Endothelial cell of umbilical vein (primary cell): ENCODE measurements around the gene PRKAG2. TPM values are rescaled to one million over a fixed set of nuclear protein-coding genes. Genes with fewer than 3 reads are reported as not detected.

Experiments
- BruUV-seq: library from RNA; stranded (reverse); fragments of 400-500 nt; replicated peaks from 2 replicates; lab custom pipeline; 2021; lab: Mats Ljungman, UMichigan
- CTCF ChIA-PET: fragments of 300-600, 350-600 bp; sonication (Branson Sonifier 250); formaldehyde crosslinking; loops from one replicate; lab custom pipeline; 2021; ENCODE audit warnings: antibody characterized with exemption, inconsistent platforms; lab: Charles Lee
- POLR2A ChIA-PET: fragments of 300-600, 350-600 bp; sonication (Branson Sonifier 250); formaldehyde crosslinking; loops from one replicate; lab custom pipeline; 2021; ENCODE audit warnings: antibody characterized with exemption, inconsistent platforms; lab: Charles Lee
- DNase-seq: peaks from one replicate; pipeline ENCODE4 v3.0.0-alpha.2; 2011; ENCODE audit warnings: low read depth, low spot score
- FAIRE-seq: peaks from 2 replicates; lab custom pipeline; 2011; peaks lifted over from hg19 to GRCh38; lab: Jason Lieb, UNC
- H2AFZ ChIP-seq: 2 replicates; pipeline ENCODE4 v1.6.0; 2012; ENCODE audit warnings: low read depth, low read length, control low read depth, inconsistent platforms
- H3K27ac ChIP-seq: 2 replicates; pipeline ENCODE4 v1.5.1; 2011; ENCODE audit warnings: low read depth, mild to moderate bottlenecking, control low read depth, low read length, moderate library complexity; ENCODE audit not compliant: insufficient read depth
- H3K27me3 ChIP-seq, 2 experiments: 2 replicates each; pipeline versions ENCODE4 v1.6.0 to v1.6.1; 2011; ENCODE audit warnings: low read length in 2 of 2, mixed read lengths in 1 of 2; ENCODE audit not compliant: control insufficient read depth in 2 of 2, insufficient read depth in 2 of 2
- H3K36me3 ChIP-seq, 2 experiments: 2 replicates in 1 of 2; 3 replicates in 1 of 2; pipeline ENCODE4 v1.5.1; 2011; ENCODE audit warnings: low read length in 2 of 2, mild to moderate bottlenecking in 1 of 2, moderate library complexity in 1 of 2; ENCODE audit not compliant: control insufficient read depth in 2 of 2, insufficient read depth in 2 of 2; ENCODE audit errors: extremely low read depth in 1 of 2
- H3K4me1 ChIP-seq: 3 replicates; pipeline ENCODE4 v1.5.1; 2011; ENCODE audit warnings: mild to moderate bottlenecking, low read length; ENCODE audit not compliant: control insufficient read depth, insufficient read depth; ENCODE audit errors: extremely low read depth
- H3K4me2 ChIP-seq: 2 replicates; pipeline ENCODE4 v1.6.1; 2011; ENCODE audit warnings: low read length, control low read depth, mixed read lengths; ENCODE audit not compliant: insufficient read depth
- H3K4me3 ChIP-seq, 3 experiments: fragments of 200-600 bp in 1 of 3; sonication (generic), shearing (Covaris generic) in 1 of 3; replicated peaks in 1 of 3; 2 replicates each; pipeline ENCODE4 v1.5.1; 2011 to 2016; ENCODE audit warnings: control low read depth in 3 of 3, low read length in 3 of 3, mild to moderate bottlenecking in 2 of 3, inconsistent platforms in 1 of 3, low read depth in 1 of 3, moderate library complexity in 1 of 3; ENCODE audit not compliant: insufficient read depth in 1 of 3
- H3K79me2 ChIP-seq: 2 replicates; pipeline ENCODE4 v1.6.0; 2012; ENCODE audit warnings: low read length, inconsistent platforms; ENCODE audit not compliant: control insufficient read depth, insufficient read depth
- H3K9ac ChIP-seq: replicated peaks from 2 replicates; pipeline ENCODE3; 2011; ENCODE audit warnings: low read length, control low read depth; ENCODE audit not compliant: insufficient read depth; ENCODE audit errors: extremely low read depth
- H3K9me1 ChIP-seq: replicated peaks from 3 replicates; pipeline ENCODE4 v1.6.0; 2011; ENCODE audit warnings: mild to moderate bottlenecking, low read length; ENCODE audit not compliant: control insufficient read depth, insufficient read depth; ENCODE audit errors: extremely low read depth
- H3K9me3 ChIP-seq: replicated peaks from 2 replicates; pipeline ENCODE4 v1.5.1; 2012; ENCODE audit warnings: low read length, inconsistent platforms; ENCODE audit not compliant: control insufficient read depth, insufficient read depth
- H4K20me1 ChIP-seq: replicated peaks from 2 replicates; pipeline ENCODE3; 2011; ENCODE audit warnings: mild to moderate bottlenecking, low read length; ENCODE audit not compliant: control insufficient read depth, insufficient read depth; ENCODE audit errors: extremely low read depth
- EZH2 ChIP-seq: IDR thresholded peaks from 2 replicates; pipeline ENCODE4 v1.6.1; 2012; ENCODE audit warnings: borderline replicate concordance, low read depth, mild to moderate bottlenecking, moderate library complexity, low read length, inconsistent platforms; ENCODE audit not compliant: severe bottlenecking
- FOS ChIP-seq: IDR thresholded peaks from 2 replicates; pipeline ENCODE4 v1.6.1; 2011; ENCODE audit warnings: mild to moderate bottlenecking, low read length, moderate library complexity, borderline replicate concordance; ENCODE audit not compliant: insufficient read depth
- GATA2 ChIP-seq: IDR thresholded peaks from 2 replicates; pipeline ENCODE4 v1.7.0; 2011; ENCODE audit warnings: low read depth, mild to moderate bottlenecking, moderate library complexity, mixed read lengths, low read length; ENCODE audit not compliant: insufficient read length, insufficient read depth
- JUN ChIP-seq: IDR thresholded peaks from 2 replicates; pipeline ENCODE4 v1.6.1; 2011; ENCODE audit warnings: borderline replicate concordance, low read depth; ENCODE audit not compliant: insufficient read length, insufficient read depth
- MAX ChIP-seq: IDR thresholded peaks from 2 replicates; pipeline ENCODE4 v1.6.1; 2011; ENCODE audit not compliant: insufficient read depth, insufficient read length
- MYC ChIP-seq: IDR thresholded peaks from one replicate; pipeline ENCODE4 v1.6.1; 2011; ENCODE audit warnings: mild to moderate bottlenecking, low read depth, low read length
- POLR2A ChIP-seq: IDR thresholded peaks from 2 replicates; pipeline ENCODE4 v1.6.1; 2012; ENCODE audit warnings: low read depth, mild to moderate bottlenecking, control low read depth, low read length
- POLR2AphosphoS5 ChIP-seq: IDR thresholded peaks from 2 replicates; pipeline ENCODE4 v1.6.1; 2012; ENCODE audit warnings: low read depth, mild to moderate bottlenecking, control low read depth, low read length, moderate library complexity; ENCODE audit not compliant: insufficient read depth
- dilution Hi-C: fragments of 300-500 bp; cut with MboI; formaldehyde crosslinking; loops from one replicate; pipeline ENCODE4 v1.15.0; 2019; ENCODE audit warnings: low sequenced_read_pairs; ENCODE audit not compliant: extremely low pct_ligation_motif_present
- intact Hi-C: fragments of 100-400 bp; cut with micrococcal nuclease; formaldehyde crosslinking; loops from one replicate; pipeline ENCODE4 v1.10.0; 2022
- polyA plus RNA-seq, 4 experiments: library from polyadenylated mRNA; depleted of rRNA in 3 of 4; stranded (reverse) in 3 of 4; unstranded in 1 of 4; fragments of >200 nt; gene quantifications; 2 replicates each; pipeline versions ENCODE4 v1.2.1 to v1.2.3, GENCODE V29; 2011 to 2012; ENCODE audit warnings: missing spikeins in 1 of 4
- total RNA-seq: library from RNA; stranded (reverse); gene quantifications from 2 replicates; pipeline ENCODE4 v1.2.3, GENCODE V29; 2021
- TF ChIP-seq, protein P1 (sequence below), 2 donors: IDR thresholded peaks; 1 replicate in 1 of 2; 2 replicates in 1 of 2; pipeline ENCODE4 v1.5.1; 2011; ENCODE audit warnings: low read length in 2 of 2, mild to moderate bottlenecking in 2 of 2, moderate library complexity in 2 of 2, control low read depth in 1 of 2, inconsistent platforms in 1 of 2, low read depth in 1 of 2; ENCODE audit not compliant: insufficient read depth in 1 of 2; ENCODE audit errors: extremely low read depth in 1 of 2

PRKAG2 gene
- total and polyA plus RNA-seq, 2 donors (not counting 3 experiments of a cell fraction or from before 2014, with no cell fraction given), result 19.3 to 51.5 TPM

- FAIRE-seq (no peak), DNase-seq (no peak)
- Histone ChIP-seq H3K27me3 (peaks cover 12 to 21% of the 10 kb centered on the region in 2 experiments), H3K4me3 (no peak overlapping the region), H2AFZ (no peak overlapping the region), H3K4me2 (no peak overlapping the region), H3K9me3 (no peaks in the 10 kb centered on the region), H3K27ac (no peak overlapping the region), H4K20me1 (no peaks in the 10 kb centered on the region), H3K79me2 (no peaks in the 10 kb centered on the region), H3K9ac (no peak overlapping the region), H3K4me1 (peaks cover 11% of the 10 kb centered on the region), H3K36me3 (no peaks in the 10 kb centered on the region), H3K9me1 (no peaks in the 10 kb centered on the region)
- TF ChIP-seq POLR2AphosphoS5 (no peak), JUN (no peak), MAX (no peak), MYC (no peak), FOS (no peak), POLR2A (no peak), EZH2 (no peak), GATA2 (no peak)
- TF ChIP-seq, protein P1, sequence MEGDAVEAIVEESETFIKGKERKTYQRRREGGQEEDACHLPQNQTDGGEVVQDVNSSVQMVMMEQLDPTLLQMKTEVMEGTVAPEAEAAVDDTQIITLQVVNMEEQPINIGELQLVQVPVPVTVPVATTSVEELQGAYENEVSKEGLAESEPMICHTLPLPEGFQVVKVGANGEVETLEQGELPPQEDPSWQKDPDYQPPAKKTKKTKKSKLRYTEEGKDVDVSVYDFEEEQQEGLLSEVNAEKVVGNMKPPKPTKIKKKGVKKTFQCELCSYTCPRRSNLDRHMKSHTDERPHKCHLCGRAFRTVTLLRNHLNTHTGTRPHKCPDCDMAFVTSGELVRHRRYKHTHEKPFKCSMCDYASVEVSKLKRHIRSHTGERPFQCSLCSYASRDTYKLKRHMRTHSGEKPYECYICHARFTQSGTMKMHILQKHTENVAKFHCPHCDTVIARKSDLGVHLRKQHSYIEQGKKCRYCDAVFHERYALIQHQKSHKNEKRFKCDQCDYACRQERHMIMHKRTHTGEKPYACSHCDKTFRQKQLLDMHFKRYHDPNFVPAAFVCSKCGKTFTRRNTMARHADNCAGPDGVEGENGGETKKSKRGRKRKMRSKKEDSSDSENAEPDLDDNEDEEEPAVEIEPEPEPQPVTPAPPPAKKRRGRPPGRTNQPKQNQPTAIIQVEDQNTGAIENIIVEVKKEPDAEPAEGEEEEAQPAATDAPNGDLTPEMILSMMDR (IDR thresholded peaks at IDR 0.05; ENCODE audit: extremely low read depth in 1 of 2, insufficient read depth in 1 of 2, low read depth in 1 of 2, low read length in 2 of 2), result no peak
- ChIA-PET CTCF (no interaction called here), POLR2A (no interaction called here)
- no TSS peak for BruUV-seq
- intact Hi-C loops (no loop called here), dilution Hi-C loops (no loop called here)
These were observed 3.4 kb downstream of the PRKAG2 start for GRCh38 chr7:151873402-151873965.
